Fibroblast of mammary gland (primary cell): Measurements from ENCODE around the gene OTUD1.

Experiments
- DNase-seq: peaks from one replicate; pipeline ENCODE4 v3.0.0-alpha.2; 2010; ENCODE audit warnings: low read depth
- H3K4me3 ChIP-seq: 2 replicates; pipeline ENCODE4 v1.5.1; 2011; ENCODE audit warnings: low read depth, mild to moderate bottlenecking, low read length, moderate library complexity; ENCODE audit not compliant: control insufficient read depth
- TF ChIP-seq, protein P1 (sequence below): conservative IDR thresholded peaks from 2 replicates; pipeline ENCODE4 v1.5.1; 2011; ENCODE audit warnings: low read depth, low read length, inconsistent platforms; ENCODE audit not compliant: control insufficient read depth, insufficient read depth

The OTUD1 gene

DNA sequence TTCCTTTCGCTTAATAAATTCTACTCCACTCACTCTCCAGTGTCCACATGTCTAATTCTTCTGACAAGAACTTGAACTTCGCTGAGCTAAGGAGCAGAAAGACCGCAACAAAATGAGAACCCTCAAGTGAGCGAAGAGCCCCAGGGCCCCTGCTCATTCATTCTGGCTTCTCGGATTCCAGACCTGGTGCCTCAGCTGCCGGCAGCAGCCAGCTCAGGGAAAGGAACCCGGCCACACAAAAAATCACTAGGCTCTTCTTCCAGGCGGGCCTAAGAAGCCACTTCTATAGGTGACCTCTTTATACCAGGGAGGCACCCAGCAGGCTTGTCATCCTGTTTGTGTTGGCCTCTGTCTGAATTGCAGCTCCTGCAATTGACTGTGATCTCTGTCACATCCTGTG, 33.3 kb downstream of the OTUD1 start:
- no peak overlapping the region for H3K4me3 ChIP-seq
- DNase-seq = no peak
- TF ChIP-seq, protein P1, sequence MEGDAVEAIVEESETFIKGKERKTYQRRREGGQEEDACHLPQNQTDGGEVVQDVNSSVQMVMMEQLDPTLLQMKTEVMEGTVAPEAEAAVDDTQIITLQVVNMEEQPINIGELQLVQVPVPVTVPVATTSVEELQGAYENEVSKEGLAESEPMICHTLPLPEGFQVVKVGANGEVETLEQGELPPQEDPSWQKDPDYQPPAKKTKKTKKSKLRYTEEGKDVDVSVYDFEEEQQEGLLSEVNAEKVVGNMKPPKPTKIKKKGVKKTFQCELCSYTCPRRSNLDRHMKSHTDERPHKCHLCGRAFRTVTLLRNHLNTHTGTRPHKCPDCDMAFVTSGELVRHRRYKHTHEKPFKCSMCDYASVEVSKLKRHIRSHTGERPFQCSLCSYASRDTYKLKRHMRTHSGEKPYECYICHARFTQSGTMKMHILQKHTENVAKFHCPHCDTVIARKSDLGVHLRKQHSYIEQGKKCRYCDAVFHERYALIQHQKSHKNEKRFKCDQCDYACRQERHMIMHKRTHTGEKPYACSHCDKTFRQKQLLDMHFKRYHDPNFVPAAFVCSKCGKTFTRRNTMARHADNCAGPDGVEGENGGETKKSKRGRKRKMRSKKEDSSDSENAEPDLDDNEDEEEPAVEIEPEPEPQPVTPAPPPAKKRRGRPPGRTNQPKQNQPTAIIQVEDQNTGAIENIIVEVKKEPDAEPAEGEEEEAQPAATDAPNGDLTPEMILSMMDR = no peak

DNA sequence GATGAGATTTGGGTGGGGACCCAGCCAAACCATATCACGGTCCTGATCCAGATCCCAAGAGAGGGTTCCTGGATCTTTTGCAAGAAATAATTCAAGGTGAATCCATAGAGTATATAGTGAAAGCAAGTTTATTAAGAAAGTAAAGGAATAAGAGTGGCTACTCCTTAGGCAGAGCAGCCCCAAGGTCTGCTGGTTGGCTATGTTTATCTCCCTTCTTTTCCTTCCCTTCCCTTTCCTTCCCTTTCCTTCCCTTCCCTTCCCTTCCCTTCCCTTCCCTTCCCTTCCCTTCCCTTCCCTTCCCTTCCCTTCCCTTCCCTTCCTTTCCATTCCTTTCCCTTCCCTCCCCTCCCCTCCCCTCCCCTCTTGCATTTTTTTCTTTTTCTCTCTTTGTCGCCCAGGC, 35.2 kb downstream of the OTUD1 start:
- H3K4me3 ChIP-seq = no peak overlapping the region
- TF ChIP-seq, protein P1 = no peak
- no peak for DNase-seq

DNA sequence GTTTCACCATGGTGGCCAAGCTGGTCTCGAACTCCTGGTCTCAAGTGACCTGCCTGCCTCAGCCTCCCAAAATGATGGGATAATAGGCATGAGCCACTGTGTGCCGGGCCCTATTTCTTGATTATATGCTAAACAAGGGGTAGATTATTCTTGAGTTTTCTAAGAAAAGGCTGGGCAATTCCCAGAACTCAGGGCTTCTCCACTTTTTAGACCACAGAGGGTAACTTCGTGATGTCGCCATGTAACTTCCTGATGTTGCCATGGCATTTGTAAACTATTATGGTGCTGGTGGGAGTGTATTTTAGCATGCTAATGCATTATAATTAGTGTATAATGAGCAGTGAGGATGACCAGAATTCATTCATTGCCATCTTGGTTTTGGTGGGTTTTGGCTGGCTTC, 35.8 kb downstream of the OTUD1 start:
- DNase-seq = no peak
- TF ChIP-seq, protein P1 = no peak
- H3K4me3 ChIP-seq = no peak overlapping the region

DNA sequence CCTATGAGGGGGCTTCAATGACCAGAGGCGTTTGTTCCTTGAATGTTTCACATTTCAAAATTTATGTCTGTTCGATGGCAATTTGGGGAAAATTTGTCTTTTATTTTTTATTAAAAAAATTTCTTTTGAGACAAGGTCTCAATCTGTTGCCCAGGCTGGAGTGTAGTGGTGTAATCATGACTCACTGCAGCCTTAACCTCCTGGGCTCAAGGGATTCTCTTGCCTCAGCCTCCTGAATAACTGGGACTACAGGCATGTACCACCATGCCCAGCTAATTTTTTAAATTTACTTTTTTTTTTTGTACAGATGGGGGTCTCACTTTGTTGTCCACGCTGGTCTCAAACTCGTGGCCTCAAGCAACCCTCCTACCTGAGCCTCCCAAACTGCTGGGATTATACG, 39.7 kb downstream of the OTUD1 start:
- DNase-seq = peak; percentile 44
- no peak overlapping the region for H3K4me3 ChIP-seq
- TF ChIP-seq, protein P1 = no peak

- peak; percentile 7 for DNase-seq
- H3K4me3 ChIP-seq = no peak overlapping the region
Measured at GRCh38 chr10:23479798-23480473, 41.1 kb downstream of the OTUD1 start.

GRCh38 chr10:23481363-23481961, 42.6 kb downstream of the OTUD1 start:
- TF ChIP-seq, protein P1 = no peak
- DNase-seq = no peak
- H3K4me3 ChIP-seq = no peak overlapping the region

More at GRCh38 chr10:23479798-23480473, 41.1 kb downstream of the OTUD1 start:
- TF ChIP-seq, protein P1 = no peak
